Embryonic facial prominence (tissue), 1 donor: ENCODE data around the gene CCDC150.
"Not testable (repeated sequence)": the region's sequence is repeated elsewhere in the genome, so short reads cannot be mapped to it uniquely, and the experiment has no call there.

ENCODE experiments used
- DNase-seq: peaks from one replicate; pipeline ENCODE4 v3.0.0-alpha.2; 2016; ENCODE audit errors: extremely low spot score

Gene CCDC150

GRCh38 chr2:196711625-196712024, 72.1 kb downstream of the CCDC150 start:
- DNase-seq, result no peak

GRCh38 chr2:196712867-196713266, 73.4 kb downstream of the CCDC150 start:
- DNase-seq, result no peak

- no peak for DNase-seq
These were observed 79.0 kb downstream of the CCDC150 start for GRCh38 chr2:196718419-196719109.

GRCh38 chr2:196719110-196719872, 79.8 kb downstream of the CCDC150 start:
- no peak for DNase-seq

- DNase-seq, result no peak
These were observed 84.1 kb downstream of the CCDC150 start for GRCh38 chr2:196723571-196723970.

- no peak for DNase-seq
These were observed 85.7 kb downstream of the CCDC150 start for GRCh38 chr2:196725218-196725617.

GRCh38 chr2:196725882-196726281, 86.4 kb downstream of the CCDC150 start:
- DNase-seq, result no peak

- DNase-seq, result no peak
These were observed 89.9 kb downstream of the CCDC150 start for GRCh38 chr2:196729418-196729817.

- not testable (repeated sequence) for DNase-seq
These were observed 97.1 kb downstream of the CCDC150 start for GRCh38 chr2:196736646-196737045.

- no peak for DNase-seq
These were observed 97.5 kb downstream of the CCDC150 start for GRCh38 chr2:196737046-196737445.

GRCh38 chr2:196739031-196739430, 99.5 kb downstream of the CCDC150 start:
- DNase-seq, result no peak

- no peak for DNase-seq
These were observed 102.7 kb downstream of the CCDC150 start for GRCh38 chr2:196742216-196742615.

- no peak for DNase-seq
These were observed 103.2 kb downstream of the CCDC150 start for GRCh38 chr2:196742685-196743084.

GRCh38 chr2:196743165-196743564, 103.7 kb downstream of the CCDC150 start:
- no peak for DNase-seq

GRCh38 chr2:196745711-196746110, 106.2 kb downstream of the CCDC150 start:
- DNase-seq, result no peak

GRCh38 chr2:196747400-196747799, 107.9 kb downstream of the CCDC150 start:
- no peak for DNase-seq

GRCh38 chr2:196748123-196748522, 108.6 kb downstream of the CCDC150 start:
- DNase-seq, result no peak

GRCh38 chr2:196750291-196750923, 110.9 kb downstream of the CCDC150 start:
- no peak for DNase-seq

GRCh38 chr2:196750977-196751631, 111.6 kb downstream of the CCDC150 start:
- DNase-seq, result no peak

- no peak for DNase-seq
These were observed 119.2 kb downstream of the CCDC150 start for GRCh38 chr2:196758474-196759377.

GRCh38 chr2:196759378-196759706, 119.8 kb downstream of the CCDC150 start:
- DNase-seq, result no peak
